ENCODE measurements around the gene OSBPL10. TPM values are rescaled to one million over a fixed set of nuclear protein-coding genes. Genes with fewer than 3 reads are reported as not detected.
"Not testable (repeated sequence)": the region's sequence is repeated elsewhere in the genome, so short reads cannot be mapped to it uniquely, and the experiment has no call there.

The OSBPL10 gene
- total and polyA plus RNA-seq, 2 of the 4 experiments (the other 2 are of a cell fraction): 9.5 to 10.1 TPM

DNA sequence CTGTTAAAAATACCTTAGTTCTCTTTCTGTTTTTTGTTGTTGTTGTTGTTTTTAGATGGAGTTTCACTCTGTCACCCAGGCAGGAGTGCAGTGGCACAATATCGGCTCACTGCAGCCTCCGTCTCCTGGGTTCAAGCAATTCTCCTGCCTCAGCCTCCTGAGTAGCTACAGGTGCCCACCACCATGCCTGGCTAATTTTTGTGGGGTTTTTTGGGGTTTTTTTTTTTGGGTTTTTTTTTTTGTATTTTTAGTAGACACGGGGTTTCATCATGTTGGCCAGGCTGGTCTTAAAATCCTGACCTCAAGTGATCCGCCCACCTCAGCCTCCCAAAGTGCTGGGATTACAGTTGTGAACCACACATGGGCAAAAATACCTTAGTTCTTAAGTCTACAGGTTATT lies 120.4 kb downstream of the OSBPL10 start:
- H3K9me3 ChIP-seq (ENCODE audit: control insufficient read depth, insufficient read depth, low read length); in situ Hi-C loops (cut with MboI; ENCODE audit: low sequenced_read_pairs); H3K79me1 ChIP-seq (ENCODE audit: low read depth in 1 of 2, low read length in 2 of 2); H3K9me1 ChIP-seq (ENCODE audit: insufficient read depth, low read length); BruUV-seq (replicated peaks); H3K36me3 ChIP-seq (ENCODE audit: control insufficient read depth, insufficient read depth, low read length); ATAC-seq (ENCODE audit: low read depth); H2AK5ac ChIP-seq (ENCODE audit: low read depth, low read length); H2BK15ac ChIP-seq (ENCODE audit: low read depth, low read length); H3K18ac ChIP-seq (ENCODE audit: low read depth, low read length); H2BK120ac ChIP-seq (ENCODE audit: low read depth, low read length); intact Hi-C loops (cut with micrococcal nuclease); H3K56ac ChIP-seq (ENCODE audit: extremely low read depth, insufficient read depth, low read length); H2AK9ac ChIP-seq (replicated peaks; ENCODE audit: low read depth, low read length, poor library complexity); H3K4me3 ChIP-seq (ENCODE audit: insufficient read depth, low read depth, low read length); H2AFZ ChIP-seq (replicated peaks; ENCODE audit: low read length, poor library complexity); H2BK5ac ChIP-seq (ENCODE audit: low read depth, low read length, poor library complexity, severe bottlenecking); H2BK20ac ChIP-seq (ENCODE audit: low read depth, low read length); H3K14ac ChIP-seq (replicated peaks; ENCODE audit: low read depth, low read length); POLR2A ChIA-PET (ENCODE audit: unreplicated experiment); H3K23ac ChIP-seq (ENCODE audit: low read depth, low read length); H3K4me1 ChIP-seq (ENCODE audit: control insufficient read depth, insufficient read depth, low read length); H4K91ac ChIP-seq (ENCODE audit: insufficient read depth, low read depth, low read length); dilution Hi-C loops (cut with HindIII; ENCODE audit: low sequenced_read_pairs, unreplicated experiment); H3K9ac ChIP-seq (ENCODE audit: low read depth, low read length); H3K4me2 ChIP-seq (ENCODE audit: low read depth, low read length); CTCF ChIA-PET; H3K4ac ChIP-seq (ENCODE audit: low read depth, low read length); H4K8ac ChIP-seq (ENCODE audit: low read depth in 2 of 2, low read length in 2 of 2); H4K5ac ChIP-seq (ENCODE audit: low read depth, low read length); H3K27me3 ChIP-seq (ENCODE audit: control insufficient read depth, insufficient read depth, low read length); H3K27ac ChIP-seq (ENCODE audit: insufficient read depth, low read length); DNase-seq; H4K20me1 ChIP-seq (ENCODE audit: insufficient read depth, low read length): not testable (repeated sequence)
- WGBS, 2 experiments (ENCODE audit: extremely low coverage in 2 of 2, insufficient read length in 1 of 2): 100% methylated on average over 1 of the region's 4 CpGs; no CpG with 5 or more reads in 1 of the 2 experiments
